GM10248 (cell line): ENCODE measurements around the gene RNF123.

Source experiments
- CTCF ChIA-PET: fragments of 300-600 bp; sonication (Branson Sonifier 250); formaldehyde crosslinking; extraction: SDS; loops from one replicate; lab custom pipeline; 2021; ENCODE audit warnings: antibody characterized with exemption; lab: Yijun Ruan, JAX
- POLR2A ChIA-PET: fragments of 350-650 bp; sonication (Branson Sonifier 250); formaldehyde crosslinking; extraction: SDS; loops from one replicate; lab custom pipeline; 2020; ENCODE audit warnings: antibody characterized with exemption; lab: Yijun Ruan, JAX
- DNase-seq: peaks from one replicate; pipeline ENCODE4 v3.0.0; 2012; ENCODE audit errors: extremely low spot score
- CTCF ChIP-seq: IDR thresholded peaks from 2 replicates; pipeline ENCODE4 v1.5.1; 2012; ENCODE audit warnings: mild to moderate bottlenecking, low read depth; ENCODE audit errors: extremely low read depth, missing control alignments, control extremely low read depth

Gene RNF123

DNA sequence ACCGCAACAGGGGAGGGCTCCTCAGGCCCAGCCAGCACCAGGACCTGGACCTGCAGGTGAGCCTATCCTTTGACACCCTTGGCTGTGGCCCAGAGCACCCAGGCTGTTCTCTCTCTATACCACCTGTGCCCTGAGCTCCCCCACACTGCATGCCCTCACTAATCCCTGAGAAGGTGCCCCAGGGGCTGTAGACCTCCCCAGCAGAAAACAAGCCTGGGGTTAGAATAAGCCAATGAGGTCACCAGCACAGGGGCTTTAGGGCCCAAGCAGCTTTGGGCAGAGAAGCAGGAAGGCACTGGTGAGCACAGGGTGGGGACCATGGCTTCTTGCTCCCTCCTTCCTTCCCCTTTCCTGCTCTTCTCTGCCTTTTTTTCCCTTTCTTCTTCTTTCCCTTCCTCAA is 25.5 kb upstream of the RNF123 start:
- TF ChIP-seq CTCF, result no peak
- CTCF ChIA-PET, result interaction anchor here (0.7 to 4.1 kb wide), 3 partner anchors 8 to 124 kb away, joined by 3 to 27 read pairs (median 13); no protein-coding TSS in a partner anchor
- POLR2A ChIA-PET, result no interaction called here
- no peak for DNase-seq

DNA sequence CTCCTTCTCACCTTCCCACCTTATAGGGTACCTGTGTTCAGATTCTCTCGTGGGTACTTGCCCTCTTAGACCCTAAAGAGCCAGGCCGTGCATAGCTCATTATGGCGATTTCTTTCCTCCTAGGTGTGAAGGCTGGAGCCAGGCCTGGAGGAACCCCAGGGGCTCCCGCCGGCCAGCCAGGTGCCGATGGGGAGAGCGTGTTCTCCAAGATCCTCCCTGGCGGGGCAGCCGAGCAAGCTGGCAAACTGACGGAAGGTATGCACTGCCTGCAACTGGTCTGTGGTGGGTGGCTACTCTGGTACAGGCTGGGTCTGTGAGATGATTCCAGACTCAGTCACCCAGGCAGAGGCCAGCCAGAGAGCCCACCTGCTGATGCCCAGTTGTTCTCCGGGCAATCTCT is 25.1 kb upstream of the RNF123 start:
- ChIA-PET CTCF (interaction anchor here (0.7 to 4.1 kb wide), 2 partner anchors 9 to 125 kb away, joined by 3 to 27 read pairs; no protein-coding TSS in a partner anchor), POLR2A (no interaction called here)

DNA sequence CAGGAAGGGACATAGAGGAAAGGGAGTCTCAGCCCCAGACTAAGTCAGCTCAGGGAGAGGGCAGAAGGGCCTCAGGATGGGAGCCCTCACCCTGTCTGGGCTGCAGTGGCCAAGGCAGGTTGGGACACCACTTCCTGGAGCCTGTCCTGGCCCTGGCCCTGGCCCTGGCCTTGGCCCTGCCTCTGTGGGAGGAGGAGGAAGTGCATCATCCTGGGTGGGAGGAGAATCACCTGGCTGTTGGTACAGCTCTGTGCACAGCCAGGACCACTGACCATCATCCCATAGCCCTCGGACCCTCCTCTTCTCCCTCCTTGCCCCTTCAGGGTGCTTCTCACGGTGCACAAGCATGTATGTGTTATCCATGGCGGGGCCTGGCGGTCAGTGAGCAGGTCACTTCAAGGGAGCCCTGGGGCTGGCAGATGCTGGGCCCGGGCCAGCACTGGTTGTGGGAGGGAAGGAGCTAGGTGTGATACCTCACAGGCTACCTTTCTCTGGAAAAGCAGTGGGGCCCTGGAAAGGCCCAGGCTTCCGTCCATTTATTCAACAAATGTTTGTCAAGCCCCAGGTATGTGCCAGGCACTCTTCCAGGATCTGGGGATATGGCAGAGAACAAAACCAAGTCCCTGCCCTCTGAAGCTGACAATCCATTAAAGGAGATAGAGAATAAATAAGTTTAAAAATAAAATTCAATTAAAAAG is 23.4 kb upstream of the RNF123 start:
- DNase-seq, result no peak
- TF ChIP-seq CTCF, result no peak
- CTCF ChIA-PET, result interaction anchor here (0.9 to 4.1 kb wide), 2 partner anchors 14 to 127 kb away, joined by 3 to 27 read pairs; no protein-coding TSS in a partner anchor
- POLR2A ChIA-PET, result no interaction called here

More for the DNA sequence above, 25.1 kb upstream of the RNF123 start:
- TF ChIP-seq CTCF, result no peak
- no peak for DNase-seq

DNA sequence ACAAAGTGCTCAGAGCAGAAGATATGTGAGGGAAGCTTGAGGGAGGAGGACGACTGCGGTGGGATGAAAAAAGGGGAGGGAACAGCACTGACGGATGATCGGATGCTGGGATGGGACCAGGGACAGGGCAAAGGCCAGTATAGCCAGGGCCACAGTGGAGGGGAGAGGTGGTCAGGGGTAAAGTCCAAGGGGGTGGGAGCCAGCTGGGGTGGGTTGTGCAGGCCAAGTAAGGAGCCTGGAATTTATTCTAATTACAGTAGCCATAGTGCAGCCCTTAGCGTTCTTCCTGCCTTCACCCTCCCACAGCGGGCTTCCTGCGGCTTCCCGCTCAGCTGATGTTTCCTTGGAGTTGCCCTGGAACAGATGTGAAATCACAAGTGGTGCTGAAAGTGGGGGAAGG is 22.8 kb upstream of the RNF123 start:
- CTCF ChIA-PET, result interaction anchor here (0.9 to 4.1 kb wide), 2 partner anchors 14 to 127 kb away, joined by 3 to 27 read pairs; no protein-coding TSS in a partner anchor
- no peak for TF ChIP-seq CTCF
- DNase-seq, result no peak
- POLR2A ChIA-PET, result no interaction called here

DNA sequence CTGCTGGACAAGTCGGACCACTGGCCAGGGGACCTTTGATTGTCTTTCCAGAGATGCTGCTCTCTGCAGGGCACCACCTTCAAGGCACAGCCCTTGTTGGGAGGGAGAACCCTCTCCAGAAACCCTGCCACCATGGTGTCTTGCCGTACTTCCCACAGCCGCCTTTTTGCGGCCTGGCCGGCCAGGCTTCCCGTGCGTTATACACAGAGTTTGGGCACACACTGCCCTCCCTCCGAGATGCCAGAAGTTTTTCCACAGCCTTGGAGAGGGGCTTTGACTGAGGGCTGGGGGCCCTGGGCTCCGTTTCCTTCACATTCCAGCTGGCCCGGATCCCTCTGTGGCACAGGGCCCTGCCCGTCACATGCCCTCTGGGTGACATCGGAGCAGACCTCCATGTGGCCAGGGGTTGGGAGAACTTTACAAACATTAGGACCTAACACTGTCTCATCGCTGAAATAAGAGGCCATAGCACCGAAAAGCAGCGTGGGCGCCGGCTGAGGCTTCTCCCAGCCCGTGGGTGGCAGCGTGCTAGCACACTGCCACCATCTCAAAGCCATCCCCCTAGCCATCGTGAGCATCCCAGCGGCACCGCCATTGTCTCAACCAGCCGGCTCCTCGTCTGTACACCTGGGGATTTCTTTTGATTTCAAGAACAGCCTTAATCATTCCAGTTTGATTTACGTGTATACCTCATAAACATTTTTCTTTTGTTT is 21.5 kb upstream of the RNF123 start:
- ChIA-PET CTCF (interaction anchor here (4.1 kb wide), 1 partner anchor 128 kb away, joined by 27 read pairs; no protein-coding TSS in a partner anchor), POLR2A (no interaction called here)
- DNase-seq, result no peak
- TF ChIP-seq CTCF, result no peak

DNA sequence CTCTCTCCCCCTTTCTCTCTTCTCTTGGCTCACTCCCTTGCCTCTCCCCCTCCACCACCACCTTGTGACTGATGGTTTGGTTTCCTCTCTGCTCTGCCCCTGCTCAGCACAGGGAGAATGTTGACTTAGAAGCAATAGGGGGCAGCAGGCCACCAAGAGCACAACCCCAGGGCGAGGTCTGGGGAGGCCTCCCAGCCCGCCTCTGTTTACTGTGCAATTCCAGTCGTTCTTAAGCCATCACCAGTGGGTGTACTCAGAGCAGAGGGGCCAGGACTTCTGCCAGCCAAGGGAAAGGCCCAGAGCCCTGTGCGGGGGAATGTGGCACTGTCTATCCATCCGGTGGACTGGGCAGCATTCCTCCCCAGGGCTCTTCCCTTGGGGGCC is 21.0 kb upstream of the RNF123 start:
- POLR2A ChIA-PET, result no interaction called here
- no peak for DNase-seq
- TF ChIP-seq CTCF, result no peak
- CTCF ChIA-PET, result interaction anchor here (5.4 kb wide), 1 partner anchor 131 kb away, joined by 198 read pairs; no protein-coding TSS in a partner anchor
